ENCODE measurements around the gene LSG1. TPM values are rescaled to one million over a fixed set of nuclear protein-coding genes. Genes with fewer than 3 reads are reported as not detected.

The LSG1 gene
- total RNA-seq, 4 donors from 2014 or later, result 42.9 to 120 (median 81.9) TPM

DNA sequence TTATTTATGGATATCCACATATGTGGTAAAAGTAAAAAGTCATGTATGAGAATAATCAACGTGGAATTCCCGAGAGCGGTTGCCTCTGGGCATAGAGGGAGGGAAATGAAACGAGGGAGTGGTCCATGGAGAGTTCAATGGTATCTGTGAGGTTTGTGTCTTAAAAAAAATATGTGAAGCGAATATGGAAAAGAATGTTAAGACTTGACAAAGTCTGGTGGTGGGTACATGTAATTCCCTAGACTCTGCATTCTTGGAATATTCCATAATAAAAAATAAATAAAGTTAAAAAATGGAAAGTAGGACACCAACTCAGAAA is 42.1 kb upstream of the LSG1 start:
- DNase-seq, result no peak
- H3K9me3 ChIP-seq, result no peaks in the 10 kb centered on the region
- H3K4me1 ChIP-seq, result no peaks in the 10 kb centered on the region
- H3K36me3 ChIP-seq, result no peaks in the 10 kb centered on the region
- H3K27me3 ChIP-seq, result no peaks in the 10 kb centered on the region
- no peak for TF ChIP-seq POLR2A (IDR thresholded peaks at IDR 0.05)
- TF ChIP-seq, protein P1, sequence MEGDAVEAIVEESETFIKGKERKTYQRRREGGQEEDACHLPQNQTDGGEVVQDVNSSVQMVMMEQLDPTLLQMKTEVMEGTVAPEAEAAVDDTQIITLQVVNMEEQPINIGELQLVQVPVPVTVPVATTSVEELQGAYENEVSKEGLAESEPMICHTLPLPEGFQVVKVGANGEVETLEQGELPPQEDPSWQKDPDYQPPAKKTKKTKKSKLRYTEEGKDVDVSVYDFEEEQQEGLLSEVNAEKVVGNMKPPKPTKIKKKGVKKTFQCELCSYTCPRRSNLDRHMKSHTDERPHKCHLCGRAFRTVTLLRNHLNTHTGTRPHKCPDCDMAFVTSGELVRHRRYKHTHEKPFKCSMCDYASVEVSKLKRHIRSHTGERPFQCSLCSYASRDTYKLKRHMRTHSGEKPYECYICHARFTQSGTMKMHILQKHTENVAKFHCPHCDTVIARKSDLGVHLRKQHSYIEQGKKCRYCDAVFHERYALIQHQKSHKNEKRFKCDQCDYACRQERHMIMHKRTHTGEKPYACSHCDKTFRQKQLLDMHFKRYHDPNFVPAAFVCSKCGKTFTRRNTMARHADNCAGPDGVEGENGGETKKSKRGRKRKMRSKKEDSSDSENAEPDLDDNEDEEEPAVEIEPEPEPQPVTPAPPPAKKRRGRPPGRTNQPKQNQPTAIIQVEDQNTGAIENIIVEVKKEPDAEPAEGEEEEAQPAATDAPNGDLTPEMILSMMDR (IDR thresholded peaks at IDR 0.05), result no peak
- H3K4me3 ChIP-seq, result no peak overlapping the region
- no peak overlapping the region for H3K27ac ChIP-seq

DNA sequence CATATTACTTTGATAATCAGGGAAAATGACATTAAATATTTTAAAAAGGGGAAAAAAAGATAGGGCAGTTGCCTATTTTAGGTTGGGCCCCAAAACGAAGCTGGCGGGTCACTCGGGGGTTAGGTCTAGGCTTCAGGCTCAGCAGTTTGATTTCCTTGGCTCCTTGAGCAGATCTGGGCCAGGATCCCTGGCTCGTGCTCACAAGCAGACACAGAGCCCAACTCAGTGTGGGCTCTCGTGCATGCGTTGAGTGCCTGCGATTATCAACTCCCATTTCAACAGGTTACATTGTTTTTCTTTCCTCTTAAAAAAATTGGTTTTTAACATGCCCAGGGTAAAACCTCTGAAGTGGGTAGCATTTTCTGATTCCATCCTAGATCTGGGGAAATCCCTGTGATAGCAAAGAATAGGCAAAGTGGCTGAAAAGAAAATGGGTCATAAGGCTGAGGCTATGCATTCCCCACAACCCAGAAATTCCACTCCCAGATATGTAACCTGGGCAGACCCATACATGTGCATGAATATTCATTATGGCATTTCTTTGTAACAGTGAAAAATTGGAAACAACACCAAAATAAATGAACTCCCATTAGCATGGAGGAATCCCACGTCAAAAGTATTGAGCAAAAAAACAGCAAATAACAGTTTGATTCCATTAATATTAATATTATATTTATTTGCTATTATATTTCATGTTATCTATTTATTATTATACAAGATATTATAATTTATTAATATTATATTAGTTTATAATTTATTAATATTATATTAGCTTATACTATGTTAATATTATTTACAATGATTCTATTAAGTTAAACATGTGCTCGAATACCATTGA is 41.5 kb upstream of the LSG1 start:
- H3K4me3 ChIP-seq, result no peak overlapping the region
- H3K36me3 ChIP-seq, result no peaks in the 10 kb centered on the region
- no peaks in the 10 kb centered on the region for H3K27me3 ChIP-seq
- no peaks in the 10 kb centered on the region for H3K4me1 ChIP-seq
- H3K9me3 ChIP-seq, result no peaks in the 10 kb centered on the region
- DNase-seq, result no peak
- H3K27ac ChIP-seq, result no peak overlapping the region
- TF ChIP-seq POLR2A (IDR thresholded peaks at IDR 0.05), result no peak
- TF ChIP-seq, protein P1 (IDR thresholded peaks at IDR 0.05), result no peak

GRCh38 chr3:194711913-194712312 is 39.9 kb upstream of the LSG1 start:
- Histone ChIP-seq H3K4me3 (no peak overlapping the region), H3K27me3 (no peaks in the 10 kb centered on the region), H3K36me3 (no peaks in the 10 kb centered on the region), H3K4me1 (no peaks in the 10 kb centered on the region), H3K27ac (no peak overlapping the region), H3K9me3 (no peaks in the 10 kb centered on the region)
- no peak for DNase-seq
- no peak for TF ChIP-seq POLR2A (IDR thresholded peaks at IDR 0.05)
- TF ChIP-seq, protein P1 (IDR thresholded peaks at IDR 0.05), result no peak

GRCh38 chr3:194711286-194711685 is 39.3 kb upstream of the LSG1 start:
- H3K4me3 ChIP-seq, result no peak overlapping the region

DNA sequence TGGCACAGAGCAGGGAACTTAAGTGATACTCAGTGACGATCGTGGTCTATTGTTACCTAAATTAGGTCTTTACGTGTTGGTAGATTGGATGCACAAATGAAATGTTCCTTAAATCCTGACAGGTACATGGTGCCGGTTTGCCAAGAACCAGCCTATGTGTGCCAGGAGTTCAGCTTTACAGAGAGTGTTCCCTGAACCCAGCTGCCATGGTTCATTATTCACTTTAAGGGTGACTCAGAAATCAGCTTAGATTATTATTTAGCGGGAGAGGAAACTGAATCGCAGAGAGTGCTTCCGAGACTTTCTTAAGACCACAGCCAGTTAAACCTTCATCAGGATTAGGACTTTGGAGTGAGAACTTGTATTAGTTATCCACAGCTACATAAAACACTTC is 35.2 kb upstream of the LSG1 start:
- Histone ChIP-seq H3K27me3 (no peaks in the 10 kb centered on the region), H3K27ac (no peak overlapping the region), H3K36me3 (no peaks in the 10 kb centered on the region), H3K4me3 (no peak overlapping the region), H3K9me3 (no peaks in the 10 kb centered on the region), H3K4me1 (no peaks in the 10 kb centered on the region)
- DNase-seq, result no peak
- TF ChIP-seq POLR2A (IDR thresholded peaks at IDR 0.05), result no peak
- TF ChIP-seq, protein P1 (IDR thresholded peaks at IDR 0.05), result no peak

More at GRCh38 chr3:194711286-194711685, 39.3 kb upstream of the LSG1 start:
- H3K4me1 ChIP-seq, result no peaks in the 10 kb centered on the region
- H3K27ac ChIP-seq, result no peak overlapping the region
- no peaks in the 10 kb centered on the region for H3K36me3 ChIP-seq
- TF ChIP-seq, protein P1 (IDR thresholded peaks at IDR 0.05), result no peak
- no peak for TF ChIP-seq POLR2A (IDR thresholded peaks at IDR 0.05)
- no peaks in the 10 kb centered on the region for H3K9me3 ChIP-seq
- H3K27me3 ChIP-seq, result no peaks in the 10 kb centered on the region
- no peak for DNase-seq
